GM12892 (cell line): ENCODE data around the gene CRB2.

Source experiments
- POLR2A ChIP-seq: IDR thresholded peaks from 2 replicates; pipeline ENCODE4 v1.6.1; 2011; ENCODE audit warnings: low read depth, low read length, control low read depth
- POLR2AphosphoS5 ChIP-seq: IDR thresholded peaks from 2 replicates; pipeline ENCODE4 v1.6.1; 2011; ENCODE audit warnings: low read depth, low read length, control low read depth
- TAF1 ChIP-seq: IDR thresholded peaks from 2 replicates; pipeline ENCODE4 v1.6.1; 2011; ENCODE audit warnings: low read depth, mild to moderate bottlenecking, control low read depth, low read length, borderline replicate concordance

DNA sequence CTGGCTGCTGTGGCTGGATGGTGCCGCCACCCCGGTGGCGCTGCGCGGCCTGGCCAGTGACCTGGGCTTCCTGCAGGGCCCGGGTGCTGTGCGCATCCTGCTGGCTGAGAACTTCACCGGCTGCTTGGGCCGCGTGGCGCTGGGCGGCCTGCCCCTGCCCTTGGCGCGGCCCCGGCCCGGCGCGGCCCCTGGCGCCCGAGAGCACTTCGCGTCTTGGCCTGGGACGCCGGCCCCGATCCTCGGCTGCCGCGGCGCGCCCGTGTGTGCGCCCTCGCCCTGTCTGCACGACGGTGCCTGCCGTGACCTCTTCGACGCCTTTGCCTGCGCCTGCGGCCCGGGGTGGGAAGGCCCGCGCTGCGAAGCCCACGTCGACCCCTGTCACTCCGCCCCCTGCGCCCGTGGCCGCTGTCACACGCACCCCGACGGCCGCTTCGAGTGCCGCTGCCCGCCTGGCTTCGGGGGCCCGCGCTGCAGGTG lies 17.5 kb downstream of the CRB2 start:
- no peak for TF ChIP-seq TAF1
- TF ChIP-seq POLR2AphosphoS5 = no peak
- no peak for TF ChIP-seq POLR2A
